Measurements from ENCODE around the gene EXOC4. TPM values are rescaled to one million over a fixed set of nuclear protein-coding genes. Genes with fewer than 3 reads are reported as not detected.

Gene EXOC4
- total and polyA plus RNA-seq, 4 donors = 47.5 to 100 (median 72.3) TPM

DNA sequence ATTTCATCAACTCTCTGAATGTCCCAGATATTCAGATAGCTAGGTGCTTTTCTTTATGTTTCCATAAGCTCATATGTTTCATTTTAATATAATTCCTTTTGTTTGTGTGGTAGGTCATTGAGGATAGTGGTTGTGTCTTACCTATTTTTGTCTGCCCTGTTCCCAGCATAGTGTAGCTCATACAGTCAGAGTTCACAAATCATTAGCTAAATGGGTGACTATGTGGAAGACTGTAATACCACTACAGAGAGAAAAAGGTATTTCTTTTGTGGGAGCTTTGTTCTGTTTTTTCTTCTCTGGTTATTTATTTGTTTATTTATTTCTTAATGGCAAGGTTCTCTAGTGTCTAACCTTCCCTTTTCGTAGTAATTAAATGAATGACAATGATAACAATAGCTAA is 39.8 kb downstream of the EXOC4 start:
- Histone ChIP-seq H3K4me3 (ENCODE audit: low read depth, low read length) (no peak overlapping the region), H3K4me1 (ENCODE audit: control insufficient read depth, insufficient read depth, low read length) (no peaks in the 10 kb centered on the region), H3K9me3 (ENCODE audit: control insufficient read depth, insufficient read depth, low read length) (no peaks in the 10 kb centered on the region), H3K27me3 (ENCODE audit: control insufficient read depth, insufficient read depth, low read length) (no peaks in the 10 kb centered on the region), H3K27ac (ENCODE audit: low read depth, low read length) (no peak overlapping the region), H3K36me3 (ENCODE audit: control insufficient read depth, insufficient read depth, low read length) (peaks cover 2% of the 10 kb centered on the region)
- no peak for DNase-seq (ENCODE audit: low read depth in 4 of 6, low spot score in 6 of 6)
- WGBS (ENCODE audit: insufficient coverage) = no CpG with 5 or more reads among the region's 1 CpG

DNA sequence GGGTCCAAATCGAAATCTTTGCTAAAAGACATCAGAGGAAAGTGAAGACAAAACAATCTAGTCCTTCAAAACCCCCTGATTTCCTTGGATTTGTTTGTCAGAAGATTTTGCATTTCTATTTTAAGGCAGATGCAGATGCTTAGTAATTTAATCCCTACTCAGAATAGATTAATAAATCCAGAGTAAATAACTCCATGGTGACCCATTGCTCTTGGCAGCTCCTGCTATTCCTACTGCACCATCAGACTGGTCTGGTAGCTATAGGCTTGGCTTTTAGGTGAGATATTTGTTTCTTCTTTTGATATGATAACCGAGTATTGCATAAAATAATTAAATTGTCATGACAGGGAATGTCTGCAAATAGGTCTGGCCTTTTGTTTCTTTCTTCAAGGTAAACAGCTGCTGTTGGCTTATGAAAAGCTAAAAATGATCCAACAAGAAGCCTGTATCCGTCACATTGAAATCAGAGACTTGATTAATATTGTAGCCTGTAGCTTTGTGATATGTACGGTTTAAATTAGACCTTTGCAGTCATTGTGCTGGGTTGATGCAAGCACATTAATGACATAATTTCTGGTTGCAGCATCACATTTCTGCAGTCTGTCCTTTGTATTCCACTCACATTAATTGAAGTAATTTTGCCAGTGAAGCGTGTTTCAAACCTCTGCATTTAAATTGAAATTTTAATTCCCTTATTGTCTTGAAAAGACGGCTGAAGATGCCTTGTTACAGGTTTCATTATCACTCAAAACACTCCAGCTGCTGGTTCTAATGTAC is 40.7 kb downstream of the EXOC4 start:
- peaks cover 2% of the 10 kb centered on the region for H3K36me3 ChIP-seq (ENCODE audit: control insufficient read depth, insufficient read depth, low read length)
- H3K4me3 ChIP-seq (ENCODE audit: low read depth, low read length) = no peak overlapping the region
- peak in 2 of 6 donors; percentile 8 to 84 for DNase-seq (ENCODE audit: low read depth in 4 of 6, low spot score in 6 of 6)
- H3K27me3 ChIP-seq (ENCODE audit: control insufficient read depth, insufficient read depth, low read length) = no peaks in the 10 kb centered on the region
- no CpG with 5 or more reads among the region's 6 CpGs for WGBS (ENCODE audit: insufficient coverage)
- no peak overlapping the region for H3K27ac ChIP-seq (ENCODE audit: low read depth, low read length)
- H3K4me1 ChIP-seq (ENCODE audit: control insufficient read depth, insufficient read depth, low read length) = no peaks in the 10 kb centered on the region
- H3K9me3 ChIP-seq (ENCODE audit: control insufficient read depth, insufficient read depth, low read length) = no peaks in the 10 kb centered on the region

DNA sequence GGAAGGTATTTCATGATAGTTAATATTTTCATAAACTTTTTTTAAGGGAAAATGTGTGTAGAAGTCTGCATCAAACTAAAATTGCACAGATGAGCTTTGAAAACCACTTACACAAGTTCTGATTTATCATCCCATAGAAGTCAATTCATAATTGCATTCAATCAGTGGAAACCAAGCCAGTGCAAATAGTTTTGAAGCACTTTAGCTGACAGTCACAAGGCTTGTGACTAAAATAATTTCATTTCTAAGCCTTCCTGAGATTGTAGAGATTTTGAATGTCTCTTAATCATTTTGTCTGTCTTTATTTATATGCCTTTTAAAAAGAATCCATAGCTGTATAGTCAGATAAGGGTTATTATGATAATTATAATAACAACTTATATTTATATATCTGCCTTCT is 41.4 kb downstream of the EXOC4 start:
- peaks cover 2% of the 10 kb centered on the region for H3K36me3 ChIP-seq (ENCODE audit: control insufficient read depth, insufficient read depth, low read length)
- DNase-seq (ENCODE audit: low read depth in 4 of 6, low spot score in 6 of 6) = no peak
- H3K4me3 ChIP-seq (ENCODE audit: low read depth, low read length) = no peak overlapping the region
- H3K4me1 ChIP-seq (ENCODE audit: control insufficient read depth, insufficient read depth, low read length) = no peaks in the 10 kb centered on the region
- H3K27ac ChIP-seq (ENCODE audit: low read depth, low read length) = no peak overlapping the region
- no peaks in the 10 kb centered on the region for H3K27me3 ChIP-seq (ENCODE audit: control insufficient read depth, insufficient read depth, low read length)
- H3K9me3 ChIP-seq (ENCODE audit: control insufficient read depth, insufficient read depth, low read length) = no peaks in the 10 kb centered on the region

DNA sequence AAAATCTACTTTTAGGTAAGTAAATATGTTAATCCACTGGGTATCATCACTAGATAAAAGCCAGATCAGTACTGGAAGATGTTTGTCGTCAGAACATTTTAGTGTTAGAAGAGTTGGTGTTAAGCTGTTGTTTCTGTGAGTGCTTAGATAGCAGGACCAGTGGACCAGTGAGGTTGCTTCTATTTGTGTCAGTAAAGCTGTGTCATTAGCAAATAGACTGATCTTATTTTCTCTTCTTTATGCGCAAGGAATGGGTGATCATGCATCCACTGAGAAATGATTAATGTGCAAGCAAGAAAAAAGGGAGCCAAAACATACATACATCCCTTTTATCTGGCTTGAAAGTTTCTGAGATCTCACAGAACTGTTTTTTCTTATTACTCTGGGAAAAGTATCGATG is 42.6 kb downstream of the EXOC4 start:
- Histone ChIP-seq H3K4me3 (ENCODE audit: low read depth, low read length) (no peak overlapping the region), H3K27ac (ENCODE audit: low read depth, low read length) (no peak overlapping the region), H3K36me3 (ENCODE audit: control insufficient read depth, insufficient read depth, low read length) (peaks cover 2% of the 10 kb centered on the region), H3K4me1 (ENCODE audit: control insufficient read depth, insufficient read depth, low read length) (no peaks in the 10 kb centered on the region), H3K9me3 (ENCODE audit: control insufficient read depth, insufficient read depth, low read length) (no peaks in the 10 kb centered on the region), H3K27me3 (ENCODE audit: control insufficient read depth, insufficient read depth, low read length) (no peaks in the 10 kb centered on the region)
- WGBS (ENCODE audit: insufficient coverage) = 60% methylated on average over 1 of the region's 3 CpGs
- DNase-seq (ENCODE audit: low read depth in 4 of 6, low spot score in 6 of 6) = no peak

DNA sequence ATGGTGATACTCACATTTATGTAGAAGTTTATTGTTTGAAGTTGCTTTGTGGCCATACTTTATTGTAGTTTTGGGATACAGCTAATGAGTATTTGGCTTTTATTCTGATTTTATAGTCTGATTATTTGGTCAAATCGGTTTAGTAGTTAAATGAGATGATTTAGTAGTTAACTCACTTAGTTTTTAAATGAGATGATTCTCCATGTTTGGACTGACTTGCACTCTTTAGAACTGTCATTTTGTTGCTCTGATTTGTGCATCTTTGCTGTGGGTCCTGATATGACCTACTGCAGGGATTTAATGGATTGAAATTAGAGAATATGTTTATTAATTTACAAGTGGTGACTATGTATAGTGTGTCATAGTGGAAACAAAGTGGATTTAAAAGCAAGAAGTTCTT is 44.2 kb downstream of the EXOC4 start:
- DNase-seq (ENCODE audit: low read depth in 4 of 6, low spot score in 6 of 6) = no peak
- Histone ChIP-seq H3K4me3 (ENCODE audit: low read depth, low read length) (no peak overlapping the region), H3K4me1 (ENCODE audit: control insufficient read depth, insufficient read depth, low read length) (no peaks in the 10 kb centered on the region), H3K27me3 (ENCODE audit: control insufficient read depth, insufficient read depth, low read length) (no peaks in the 10 kb centered on the region), H3K9me3 (ENCODE audit: control insufficient read depth, insufficient read depth, low read length) (no peaks in the 10 kb centered on the region), H3K36me3 (ENCODE audit: control insufficient read depth, insufficient read depth, low read length) (no peaks in the 10 kb centered on the region), H3K27ac (ENCODE audit: low read depth, low read length) (no peak overlapping the region)
- 80% methylated on average over 1 of the region's 1 CpG for WGBS (ENCODE audit: insufficient coverage)

DNA sequence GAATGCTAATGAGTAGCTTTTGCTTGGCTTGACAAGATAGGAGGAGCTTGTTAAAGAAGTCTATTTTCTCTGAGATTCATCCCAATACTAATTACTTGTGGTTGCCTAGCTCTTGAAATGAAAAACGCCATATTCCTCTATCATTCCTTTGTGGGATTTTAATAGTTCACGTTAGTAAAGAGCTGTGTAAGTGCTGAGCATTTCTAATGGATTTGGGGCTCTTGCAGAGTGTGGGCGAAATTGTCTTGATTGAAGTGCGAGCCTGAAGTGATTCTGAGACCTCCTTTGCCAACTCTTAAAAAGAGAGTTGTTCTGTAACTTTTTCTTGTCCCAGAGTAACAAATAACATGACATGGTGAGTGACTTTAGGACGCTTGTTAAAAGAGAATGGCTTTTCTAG is 45.2 kb downstream of the EXOC4 start:
- peak in 1 of 6 donors; percentile 59 for DNase-seq (ENCODE audit: low read depth in 4 of 6, low spot score in 6 of 6)
- WGBS (ENCODE audit: insufficient coverage) = 54% methylated on average over 3 of the region's 5 CpGs
- H3K27me3 ChIP-seq (ENCODE audit: control insufficient read depth, insufficient read depth, low read length) = no peaks in the 10 kb centered on the region
- no peak overlapping the region for H3K4me3 ChIP-seq (ENCODE audit: low read depth, low read length)
- H3K36me3 ChIP-seq (ENCODE audit: control insufficient read depth, insufficient read depth, low read length) = no peaks in the 10 kb centered on the region
- H3K27ac ChIP-seq (ENCODE audit: low read depth, low read length) = no peak overlapping the region
- no peaks in the 10 kb centered on the region for H3K9me3 ChIP-seq (ENCODE audit: control insufficient read depth, insufficient read depth, low read length)
- H3K4me1 ChIP-seq (ENCODE audit: control insufficient read depth, insufficient read depth, low read length) = no peaks in the 10 kb centered on the region

DNA sequence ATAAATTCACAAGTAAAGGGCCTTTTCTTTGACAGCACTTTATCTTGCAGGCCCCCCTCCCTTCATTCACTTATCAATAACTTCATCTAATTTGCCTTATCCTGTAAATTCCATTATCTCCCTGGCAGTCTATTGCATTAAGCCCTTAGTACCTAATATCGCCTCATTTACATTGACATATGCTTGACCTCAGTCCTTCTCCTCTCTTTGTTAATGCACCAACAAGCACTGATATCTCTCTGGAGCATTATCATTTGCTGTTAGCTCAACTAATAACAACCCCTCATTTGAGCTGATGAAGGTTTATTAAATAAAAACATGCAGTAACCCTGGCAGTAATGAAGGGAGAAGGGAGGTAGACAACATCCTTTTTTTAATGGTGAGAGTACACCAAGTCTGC is 46.8 kb downstream of the EXOC4 start:
- peak in 1 of 6 donors; percentile 61 for DNase-seq (ENCODE audit: low read depth in 4 of 6, low spot score in 6 of 6)

DNA sequence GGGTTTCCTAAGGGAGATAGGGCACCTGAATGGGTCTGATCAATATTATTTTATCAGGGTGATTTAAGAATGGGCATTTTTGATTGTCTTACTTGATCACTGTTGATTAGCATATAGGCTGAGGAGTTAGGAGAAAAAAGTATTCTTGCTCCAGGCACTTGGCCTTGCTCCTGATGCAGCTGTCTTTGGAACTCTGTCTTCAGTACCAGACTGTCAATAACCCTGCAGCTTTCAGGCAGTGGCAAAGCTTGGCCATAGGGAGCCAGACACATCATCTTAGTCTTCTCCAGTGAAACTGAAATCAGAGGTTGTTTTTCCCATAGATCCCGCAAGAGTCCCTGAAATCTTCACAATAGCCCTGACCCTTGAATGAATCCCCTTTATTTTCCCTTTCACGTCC is 47.2 kb downstream of the EXOC4 start:
- WGBS (ENCODE audit: insufficient coverage) = 60% methylated on average over 1 of the region's 2 CpGs

More for the DNA sequence above, 46.8 kb downstream of the EXOC4 start:
- H3K27ac ChIP-seq (ENCODE audit: low read depth, low read length) = no peak overlapping the region
- 57% methylated on average over 1 of the region's 1 CpG for WGBS (ENCODE audit: insufficient coverage)
- H3K4me1 ChIP-seq (ENCODE audit: control insufficient read depth, insufficient read depth, low read length) = peaks cover 3% of the 10 kb centered on the region
- H3K4me3 ChIP-seq (ENCODE audit: low read depth, low read length) = no peak overlapping the region
- no peaks in the 10 kb centered on the region for H3K36me3 ChIP-seq (ENCODE audit: control insufficient read depth, insufficient read depth, low read length)
- H3K27me3 ChIP-seq (ENCODE audit: control insufficient read depth, insufficient read depth, low read length) = no peaks in the 10 kb centered on the region
- H3K9me3 ChIP-seq (ENCODE audit: control insufficient read depth, insufficient read depth, low read length) = no peaks in the 10 kb centered on the region

DNA sequence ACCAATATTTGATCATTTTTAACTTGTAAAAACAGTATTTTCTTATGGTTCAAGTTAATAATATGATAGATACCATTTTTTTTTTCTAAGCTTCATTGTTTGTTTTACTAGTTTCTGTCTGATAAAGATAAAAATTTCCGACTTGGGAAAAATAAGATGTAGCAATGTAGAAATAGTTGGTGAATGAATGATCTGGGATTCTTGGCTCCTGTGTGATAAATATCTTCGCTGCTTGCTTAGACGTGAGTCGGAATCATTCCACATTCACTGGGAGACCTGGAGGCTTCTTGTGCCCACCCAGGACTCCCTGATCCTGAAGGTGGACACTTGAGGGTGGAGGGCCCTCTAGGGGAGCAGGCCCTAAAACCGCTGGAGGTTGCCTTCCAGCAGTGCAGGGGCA is 47.9 kb downstream of the EXOC4 start:
- no peak overlapping the region for H3K27ac ChIP-seq (ENCODE audit: low read depth, low read length)
- no peaks in the 10 kb centered on the region for H3K9me3 ChIP-seq (ENCODE audit: control insufficient read depth, insufficient read depth, low read length)
- H3K36me3 ChIP-seq (ENCODE audit: control insufficient read depth, insufficient read depth, low read length) = no peaks in the 10 kb centered on the region
- H3K4me1 ChIP-seq (ENCODE audit: control insufficient read depth, insufficient read depth, low read length) = peaks cover 3% of the 10 kb centered on the region
- DNase-seq (ENCODE audit: low read depth in 4 of 6, low spot score in 6 of 6) = no peak
- no peaks in the 10 kb centered on the region for H3K27me3 ChIP-seq (ENCODE audit: control insufficient read depth, insufficient read depth, low read length)
- H3K4me3 ChIP-seq (ENCODE audit: low read depth, low read length) = no peak overlapping the region
- WGBS (ENCODE audit: insufficient coverage) = 83% methylated on average over 4 of the region's 5 CpGs

More for the DNA sequence above, 47.2 kb downstream of the EXOC4 start:
- Histone ChIP-seq H3K4me3 (ENCODE audit: low read depth, low read length) (no peak overlapping the region), H3K9me3 (ENCODE audit: control insufficient read depth, insufficient read depth, low read length) (no peaks in the 10 kb centered on the region), H3K27me3 (ENCODE audit: control insufficient read depth, insufficient read depth, low read length) (no peaks in the 10 kb centered on the region), H3K36me3 (ENCODE audit: control insufficient read depth, insufficient read depth, low read length) (no peaks in the 10 kb centered on the region), H3K4me1 (ENCODE audit: control insufficient read depth, insufficient read depth, low read length) (peaks cover 3% of the 10 kb centered on the region), H3K27ac (ENCODE audit: low read depth, low read length) (no peak overlapping the region)
- peak in 1 of 6 donors; percentile 9 for DNase-seq (ENCODE audit: low read depth in 4 of 6, low spot score in 6 of 6)

DNA sequence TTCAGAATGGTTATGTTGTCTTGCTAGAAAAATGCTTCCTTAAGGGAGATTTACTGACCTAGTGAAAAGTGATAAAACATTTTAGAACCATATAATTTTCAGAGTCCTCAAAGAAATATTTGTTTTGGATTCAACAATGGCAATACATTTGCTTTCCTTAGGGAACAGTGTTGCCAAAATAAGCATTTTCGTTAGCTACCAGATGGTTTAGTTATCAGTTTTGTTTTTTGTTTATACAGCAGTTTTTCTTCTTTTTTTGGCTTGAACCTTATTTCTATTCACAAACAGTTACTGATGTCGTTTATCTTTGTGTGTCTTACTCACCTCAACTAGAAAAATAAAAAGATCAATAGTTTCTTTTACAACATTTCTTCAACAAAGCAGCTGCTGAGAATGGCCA is 48.6 kb downstream of the EXOC4 start:
- H3K36me3 ChIP-seq (ENCODE audit: control insufficient read depth, insufficient read depth, low read length) = peaks cover 3% of the 10 kb centered on the region
- peak in 1 of 6 donors; percentile 46 for DNase-seq (ENCODE audit: low read depth in 4 of 6, low spot score in 6 of 6)
- no peak overlapping the region for H3K4me3 ChIP-seq (ENCODE audit: low read depth, low read length)
- no peaks in the 10 kb centered on the region for H3K9me3 ChIP-seq (ENCODE audit: control insufficient read depth, insufficient read depth, low read length)
- H3K4me1 ChIP-seq (ENCODE audit: control insufficient read depth, insufficient read depth, low read length) = peaks cover 3% of the 10 kb centered on the region
- H3K27me3 ChIP-seq (ENCODE audit: control insufficient read depth, insufficient read depth, low read length) = no peaks in the 10 kb centered on the region
- no CpG with 5 or more reads among the region's 2 CpGs for WGBS (ENCODE audit: insufficient coverage)
- H3K27ac ChIP-seq (ENCODE audit: low read depth, low read length) = no peak overlapping the region
